Kidney epithelial cell (primary cell): ENCODE data around the gene PTPRN. TPM values are rescaled to one million over a fixed set of nuclear protein-coding genes. Genes with fewer than 3 reads are reported as not detected.

Experiments
- DNase-seq: peaks from one replicate; pipeline ENCODE4 v3.0.0-alpha.2; 2010; ENCODE audit warnings: low read depth
- H3K27me3 ChIP-seq: 2 replicates; pipeline ENCODE4 v1.6.0; 2011; ENCODE audit warnings: low read length; ENCODE audit not compliant: control insufficient read depth, insufficient read depth
- H3K36me3 ChIP-seq: 2 replicates; pipeline ENCODE4 v1.5.1; 2011; ENCODE audit warnings: low read length; ENCODE audit not compliant: control insufficient read depth, insufficient read depth
- H3K4me3 ChIP-seq: 2 replicates; pipeline ENCODE4 v1.5.1; 2011; ENCODE audit warnings: low read depth, mild to moderate bottlenecking, control low read depth, low read length
- total RNA-seq: library from RNA; depleted of rRNA; stranded (reverse); fragments of >200 nt; gene quantifications from 2 replicates; pipeline ENCODE4 v1.2.3, GENCODE V29; 2015
- TF ChIP-seq, protein P1 (sequence below): IDR thresholded peaks from 2 replicates; pipeline ENCODE4 v1.5.1; 2011; ENCODE audit warnings: mild to moderate bottlenecking, moderate library complexity, low read length, control low read depth, inconsistent platforms; ENCODE audit not compliant: insufficient read depth, poor library complexity, severe bottlenecking

Gene PTPRN
- total RNA-seq, 1 donor from 2014 or later, result 3.8 TPM

DNA sequence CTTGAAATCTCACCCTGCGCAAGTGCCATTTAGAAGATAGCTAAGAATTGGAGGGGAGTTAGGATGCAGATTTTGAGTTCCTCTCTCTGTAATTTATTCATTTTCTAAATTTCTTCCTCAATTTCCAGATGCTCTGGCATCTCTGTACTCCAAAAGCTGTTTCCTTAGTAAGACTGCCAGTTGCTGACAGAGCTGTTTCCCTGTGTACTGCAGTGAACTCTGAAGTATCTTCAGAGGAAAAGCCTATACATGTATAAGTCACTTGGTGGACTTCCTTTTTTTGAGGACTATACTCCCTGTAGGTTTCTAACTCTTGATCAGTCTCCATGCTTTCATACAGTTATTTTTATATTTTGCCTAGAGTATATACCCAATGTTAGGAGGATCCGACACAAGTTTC, 24.9 kb upstream of the PTPRN start:
- Histone ChIP-seq H3K4me3 (no peak overlapping the region), H3K36me3 (no peaks in the 10 kb centered on the region), H3K27me3 (peaks cover 26% of the 10 kb centered on the region)
- TF ChIP-seq, protein P1, sequence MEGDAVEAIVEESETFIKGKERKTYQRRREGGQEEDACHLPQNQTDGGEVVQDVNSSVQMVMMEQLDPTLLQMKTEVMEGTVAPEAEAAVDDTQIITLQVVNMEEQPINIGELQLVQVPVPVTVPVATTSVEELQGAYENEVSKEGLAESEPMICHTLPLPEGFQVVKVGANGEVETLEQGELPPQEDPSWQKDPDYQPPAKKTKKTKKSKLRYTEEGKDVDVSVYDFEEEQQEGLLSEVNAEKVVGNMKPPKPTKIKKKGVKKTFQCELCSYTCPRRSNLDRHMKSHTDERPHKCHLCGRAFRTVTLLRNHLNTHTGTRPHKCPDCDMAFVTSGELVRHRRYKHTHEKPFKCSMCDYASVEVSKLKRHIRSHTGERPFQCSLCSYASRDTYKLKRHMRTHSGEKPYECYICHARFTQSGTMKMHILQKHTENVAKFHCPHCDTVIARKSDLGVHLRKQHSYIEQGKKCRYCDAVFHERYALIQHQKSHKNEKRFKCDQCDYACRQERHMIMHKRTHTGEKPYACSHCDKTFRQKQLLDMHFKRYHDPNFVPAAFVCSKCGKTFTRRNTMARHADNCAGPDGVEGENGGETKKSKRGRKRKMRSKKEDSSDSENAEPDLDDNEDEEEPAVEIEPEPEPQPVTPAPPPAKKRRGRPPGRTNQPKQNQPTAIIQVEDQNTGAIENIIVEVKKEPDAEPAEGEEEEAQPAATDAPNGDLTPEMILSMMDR, result no peak
- no peak for DNase-seq

DNA sequence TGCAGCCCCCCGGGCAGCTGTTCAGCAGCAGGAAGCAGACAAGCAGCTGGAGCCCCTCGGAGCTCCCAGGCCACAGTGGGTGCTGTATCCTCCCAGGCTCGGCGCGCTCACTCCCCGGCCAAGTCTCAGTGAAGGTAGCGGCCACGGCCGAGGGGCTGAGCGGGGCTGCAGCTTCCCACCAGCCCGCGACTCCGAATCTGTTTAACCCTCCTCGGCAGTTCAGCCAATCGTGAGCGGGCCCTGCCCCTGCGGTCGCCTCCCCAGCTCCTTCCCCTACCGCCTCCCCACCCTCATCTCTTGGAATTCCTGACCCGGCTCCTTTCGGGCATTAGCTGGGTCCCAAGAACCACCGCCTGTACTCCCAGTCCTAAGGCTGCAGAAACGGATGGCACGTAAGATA, 23.3 kb upstream of the PTPRN start, which contains the start of gene RESP18:
Gene RESP18 (minus strand): TSS at position 203 of the 400 bp plus-strand sequence.
- Histone ChIP-seq H3K4me3 (no peak within 1 kb of the TSS), H3K36me3 (no peaks in the 10 kb centered on the region), H3K27me3 (peaks cover 31% of the 10 kb centered on the region)
- DNase-seq, result no peak
- TF ChIP-seq, protein P1, result no peak

DNA sequence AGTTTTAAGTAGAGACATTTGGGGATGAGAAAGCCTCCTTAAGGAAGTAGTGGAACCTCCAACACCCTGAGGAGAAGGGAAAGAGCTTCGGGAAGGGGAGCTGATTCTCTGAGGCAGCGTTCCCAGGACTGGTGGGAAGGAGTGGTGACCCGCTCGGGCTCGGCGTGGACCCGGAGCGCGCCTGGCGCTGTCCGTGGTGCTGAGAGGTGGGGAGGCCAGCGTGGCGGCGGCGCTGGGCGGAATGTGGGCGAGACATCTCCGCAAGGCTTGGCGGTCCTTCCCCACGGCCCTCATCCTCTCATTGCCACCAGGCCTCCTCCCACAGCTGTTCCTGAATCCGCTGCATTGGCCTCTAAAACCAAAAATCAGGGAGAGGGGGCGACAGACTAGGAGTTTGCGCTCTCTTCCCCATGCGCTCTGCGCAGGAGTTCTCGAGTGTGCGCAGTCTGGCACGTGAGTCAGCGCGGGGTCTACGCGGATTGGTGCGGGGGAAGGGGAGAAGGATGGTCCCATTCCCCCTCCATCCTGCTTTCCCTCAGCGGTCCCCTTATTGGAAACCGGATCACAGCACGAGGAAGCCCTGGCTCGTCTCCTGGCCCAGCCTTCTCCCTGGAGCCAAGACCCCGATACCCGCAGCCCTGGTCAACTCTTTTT, 22.5 kb upstream of the PTPRN start:
- Histone ChIP-seq H3K36me3 (no peaks in the 10 kb centered on the region), H3K27me3 (peaks cover 38% of the 10 kb centered on the region), H3K4me3 (no peak overlapping the region)
- no peak for DNase-seq
- TF ChIP-seq, protein P1, result no peak

DNA sequence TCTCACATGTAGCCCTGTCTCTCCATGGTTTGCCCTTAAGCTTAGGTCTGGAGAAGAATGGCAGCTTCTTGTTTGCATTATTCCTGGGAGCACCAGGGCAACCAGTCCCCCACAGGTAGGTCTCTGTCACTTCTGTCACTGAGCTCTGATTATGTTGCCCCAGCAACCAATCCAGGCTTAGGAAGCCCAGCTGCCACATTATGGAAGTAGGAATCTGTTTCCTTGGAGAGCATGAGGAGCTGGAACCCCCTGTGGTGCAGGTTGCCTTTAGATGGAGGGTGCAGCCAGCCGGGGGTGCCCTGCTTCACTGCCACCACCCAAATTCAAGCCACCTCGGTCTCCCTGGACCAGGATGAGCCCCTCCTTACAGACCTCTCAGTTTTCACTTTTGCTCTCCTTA, 18.5 kb upstream of the PTPRN start:
- TF ChIP-seq, protein P1, result no peak
- no peak for DNase-seq
- no peak overlapping the region for H3K4me3 ChIP-seq
- peaks cover 45% of the 10 kb centered on the region for H3K27me3 ChIP-seq
- H3K36me3 ChIP-seq, result no peaks in the 10 kb centered on the region

DNA sequence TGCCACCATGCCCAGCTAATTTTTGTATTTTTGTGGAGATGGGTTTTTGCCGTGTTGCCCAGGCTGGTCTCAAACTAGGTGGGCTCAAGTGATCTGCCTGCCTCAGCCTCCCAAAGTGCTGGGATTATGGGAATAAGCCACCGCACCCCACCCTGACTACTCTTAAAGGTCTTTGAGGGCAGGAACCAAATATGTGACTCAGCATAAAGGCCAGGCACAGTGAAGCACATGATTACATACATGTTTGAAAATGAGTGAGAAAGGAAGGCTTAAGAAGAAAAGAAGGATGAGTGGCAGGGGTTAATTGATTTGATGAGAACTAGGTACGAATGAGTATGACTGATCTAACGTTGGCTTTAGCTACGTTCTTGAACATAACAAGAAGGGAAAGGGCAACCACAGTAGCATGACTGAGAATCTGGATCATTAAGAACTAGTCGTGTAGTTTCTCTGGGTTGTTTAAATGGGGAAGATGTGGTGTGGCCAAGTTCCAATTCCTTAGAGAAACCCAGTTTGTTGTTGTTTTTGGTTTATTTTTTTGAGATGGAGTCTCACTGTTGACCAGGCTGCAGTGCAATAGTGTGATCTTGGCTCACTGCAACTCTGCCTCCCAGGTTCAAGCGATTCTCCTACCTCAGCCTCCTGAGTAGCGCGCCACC, 16.6 kb upstream of the PTPRN start:
- Histone ChIP-seq H3K36me3 (no peaks in the 10 kb centered on the region), H3K4me3 (no peak overlapping the region), H3K27me3 (peaks cover 30% of the 10 kb centered on the region)
- DNase-seq, result no peak
- TF ChIP-seq, protein P1, result no peak

DNA sequence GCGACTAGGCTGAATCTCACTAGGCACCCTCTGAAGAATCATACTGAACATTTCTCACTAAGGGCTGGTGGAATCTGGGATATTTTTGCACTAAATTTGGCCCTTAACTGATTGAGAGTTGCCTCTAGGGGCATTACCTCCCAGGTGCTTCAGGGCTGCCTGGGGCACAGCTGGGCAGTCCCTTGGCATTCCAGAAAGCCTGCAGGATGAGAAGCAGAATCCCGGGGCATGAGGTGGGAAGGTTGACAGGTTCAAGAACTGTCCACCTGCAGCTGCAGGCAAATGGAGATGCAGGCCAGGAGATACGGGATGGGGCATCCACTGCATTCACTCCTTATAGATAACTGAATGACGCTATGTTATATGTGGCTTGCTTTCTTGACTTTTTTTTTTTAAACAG, 15.9 kb upstream of the PTPRN start:
- DNase-seq, result no peak
- H3K27me3 ChIP-seq, result peaks cover 26% of the 10 kb centered on the region
- TF ChIP-seq, protein P1, result no peak
- H3K36me3 ChIP-seq, result no peaks in the 10 kb centered on the region
- no peak overlapping the region for H3K4me3 ChIP-seq
